T47D (cell line): ENCODE results near the gene UVSSA.
A peak's percentile ranks its signal among the peaks of the same experiment; 100 is the strongest.

ENCODE experiments used
- DNase-seq, 2 experiments: peaks; one replicate each; pipeline versions ENCODE4 v3.0.0 to v3.0.0-alpha.2; 2011 to 2012; ENCODE audit warnings: low read depth in 1 of 2, low spot score in 1 of 2
- JUND ChIP-seq: IDR thresholded peaks from 2 replicates; pipeline ENCODE4 v1.6.1; 2012; ENCODE audit warnings: low read depth
- in situ Hi-C: cut with HindIII; loops from 2 replicates; pipeline ENCODE4 v1.10.0; 2016; ENCODE audit warnings: low sequenced_read_pairs, low pct_unique_long_range_greater_than_20kb

UVSSA gene

GRCh38 chr4:1360423-1361283 lies 13.6 kb downstream of the UVSSA start:
- no peak for TF ChIP-seq JUND
- no peak for DNase-seq
- in situ Hi-C loops, result no loop called here

- in situ Hi-C loops, result no loop called here
- TF ChIP-seq JUND, result no peak
Observed at GRCh38 chr4:1361431-1361830, 14.4 kb downstream of the UVSSA start.

GRCh38 chr4:1362046-1362445 lies 15.0 kb downstream of the UVSSA start:
- in situ Hi-C loops, result no loop called here
- no peak for DNase-seq
- no peak for TF ChIP-seq JUND

More at GRCh38 chr4:1361431-1361830, 14.4 kb downstream of the UVSSA start:
- DNase-seq, result no peak

GRCh38 chr4:1362521-1362920 lies 15.5 kb downstream of the UVSSA start:
- DNase-seq, result no peak
- in situ Hi-C loops, result no loop called here
- no peak for TF ChIP-seq JUND

- no peak for DNase-seq
- TF ChIP-seq JUND, result no peak
- in situ Hi-C loops, result no loop called here
Observed at GRCh38 chr4:1363513-1363912, 16.5 kb downstream of the UVSSA start.

- in situ Hi-C loops, result no loop called here
- TF ChIP-seq JUND, result no peak
- no peak for DNase-seq
Observed at GRCh38 chr4:1364217-1364616, 17.2 kb downstream of the UVSSA start.

- no peak for TF ChIP-seq JUND
- in situ Hi-C loops, result no loop called here
- DNase-seq, result no peak
Observed at GRCh38 chr4:1364748-1365147, 17.7 kb downstream of the UVSSA start.

- in situ Hi-C loops, result no loop called here
- peak; percentile 54 to 57 for DNase-seq
- no peak for TF ChIP-seq JUND
Observed at GRCh38 chr4:1365271-1366178, 18.5 kb downstream of the UVSSA start.

- no peak for DNase-seq
- no peak for TF ChIP-seq JUND
- in situ Hi-C loops, result no loop called here
Observed at GRCh38 chr4:1366371-1367229, 19.6 kb downstream of the UVSSA start.

GRCh38 chr4:1367230-1367935 lies 20.4 kb downstream of the UVSSA start:
- DNase-seq, result no peak
- no peak for TF ChIP-seq JUND
- in situ Hi-C loops, result no loop called here

- in situ Hi-C loops, result no loop called here
- no peak for DNase-seq
- no peak for TF ChIP-seq JUND
Observed at GRCh38 chr4:1367936-1368289, 20.9 kb downstream of the UVSSA start.

GRCh38 chr4:1368421-1369090 lies 21.5 kb downstream of the UVSSA start:
- in situ Hi-C loops, result no loop called here

More at GRCh38 chr4:1368421-1369090, 21.5 kb downstream of the UVSSA start:
- DNase-seq, result no peak
- no peak for TF ChIP-seq JUND
